Breast epithelium (tissue), 3 donors: Measurements from ENCODE around the gene DCBLD1.

ENCODE experiments used
- POLR2A ChIP-seq: fragments of 450-650 bp; IDR thresholded peaks from one replicate; pipeline ENCODE4 v1.6.1; 2016; ENCODE audit warnings: antibody characterized with exemption, mild to moderate bottlenecking, moderate library complexity
- POLR2AphosphoS5 ChIP-seq, 3 donors: sonication (generic); formaldehyde crosslinking; IDR thresholded peaks; one replicate each; pipeline ENCODE4 v1.6.1; 2017; ENCODE audit warnings: antibody characterized with exemption in 3 of 3
- TF ChIP-seq, protein P1 (sequence below), 3 donors: fragments of 450-650 bp; IDR thresholded peaks; one replicate each; pipeline ENCODE4 v1.5.1; 2016 to 2017; ENCODE audit warnings: antibody characterized with exemption in 3 of 3, mild to moderate bottlenecking in 3 of 3, moderate library complexity in 3 of 3

DNA sequence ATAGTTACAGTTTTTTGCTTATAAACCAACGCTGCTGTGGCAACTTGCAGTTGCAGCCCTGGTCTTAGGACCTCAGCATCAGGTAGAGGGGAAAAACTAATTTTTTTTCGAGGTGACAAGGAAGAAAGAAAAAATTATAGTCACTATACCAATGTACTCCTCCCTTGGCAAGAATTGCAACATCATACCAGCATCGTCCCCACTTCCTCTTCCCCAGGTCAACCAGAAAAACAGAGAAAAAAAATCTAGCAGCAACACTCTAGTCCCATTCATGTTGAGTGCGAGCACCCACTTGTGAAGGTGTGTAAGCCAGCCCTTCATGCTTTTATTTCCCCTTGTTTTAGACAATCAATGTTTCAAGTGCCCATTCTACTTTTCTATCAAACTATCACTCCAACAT, 13.1 kb upstream of the DCBLD1 start:
- TF ChIP-seq POLR2A: no peak
- TF ChIP-seq, protein P1, sequence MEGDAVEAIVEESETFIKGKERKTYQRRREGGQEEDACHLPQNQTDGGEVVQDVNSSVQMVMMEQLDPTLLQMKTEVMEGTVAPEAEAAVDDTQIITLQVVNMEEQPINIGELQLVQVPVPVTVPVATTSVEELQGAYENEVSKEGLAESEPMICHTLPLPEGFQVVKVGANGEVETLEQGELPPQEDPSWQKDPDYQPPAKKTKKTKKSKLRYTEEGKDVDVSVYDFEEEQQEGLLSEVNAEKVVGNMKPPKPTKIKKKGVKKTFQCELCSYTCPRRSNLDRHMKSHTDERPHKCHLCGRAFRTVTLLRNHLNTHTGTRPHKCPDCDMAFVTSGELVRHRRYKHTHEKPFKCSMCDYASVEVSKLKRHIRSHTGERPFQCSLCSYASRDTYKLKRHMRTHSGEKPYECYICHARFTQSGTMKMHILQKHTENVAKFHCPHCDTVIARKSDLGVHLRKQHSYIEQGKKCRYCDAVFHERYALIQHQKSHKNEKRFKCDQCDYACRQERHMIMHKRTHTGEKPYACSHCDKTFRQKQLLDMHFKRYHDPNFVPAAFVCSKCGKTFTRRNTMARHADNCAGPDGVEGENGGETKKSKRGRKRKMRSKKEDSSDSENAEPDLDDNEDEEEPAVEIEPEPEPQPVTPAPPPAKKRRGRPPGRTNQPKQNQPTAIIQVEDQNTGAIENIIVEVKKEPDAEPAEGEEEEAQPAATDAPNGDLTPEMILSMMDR (IDR thresholded peaks at IDR 0.05): no peak
- TF ChIP-seq POLR2AphosphoS5 (IDR thresholded peaks at IDR 0.05): no peak
